ELR (cell line): ENCODE data around the gene MCTS1.
"Not testable (repeated sequence)": the region's sequence is repeated elsewhere in the genome, so short reads cannot be mapped to it uniquely, and the experiment has no call there.

Experiments
- DNase-seq: peaks from one replicate; pipeline ENCODE4 v3.0.0-alpha.2; 2015; ENCODE audit warnings: low read depth

MCTS1 gene

DNA sequence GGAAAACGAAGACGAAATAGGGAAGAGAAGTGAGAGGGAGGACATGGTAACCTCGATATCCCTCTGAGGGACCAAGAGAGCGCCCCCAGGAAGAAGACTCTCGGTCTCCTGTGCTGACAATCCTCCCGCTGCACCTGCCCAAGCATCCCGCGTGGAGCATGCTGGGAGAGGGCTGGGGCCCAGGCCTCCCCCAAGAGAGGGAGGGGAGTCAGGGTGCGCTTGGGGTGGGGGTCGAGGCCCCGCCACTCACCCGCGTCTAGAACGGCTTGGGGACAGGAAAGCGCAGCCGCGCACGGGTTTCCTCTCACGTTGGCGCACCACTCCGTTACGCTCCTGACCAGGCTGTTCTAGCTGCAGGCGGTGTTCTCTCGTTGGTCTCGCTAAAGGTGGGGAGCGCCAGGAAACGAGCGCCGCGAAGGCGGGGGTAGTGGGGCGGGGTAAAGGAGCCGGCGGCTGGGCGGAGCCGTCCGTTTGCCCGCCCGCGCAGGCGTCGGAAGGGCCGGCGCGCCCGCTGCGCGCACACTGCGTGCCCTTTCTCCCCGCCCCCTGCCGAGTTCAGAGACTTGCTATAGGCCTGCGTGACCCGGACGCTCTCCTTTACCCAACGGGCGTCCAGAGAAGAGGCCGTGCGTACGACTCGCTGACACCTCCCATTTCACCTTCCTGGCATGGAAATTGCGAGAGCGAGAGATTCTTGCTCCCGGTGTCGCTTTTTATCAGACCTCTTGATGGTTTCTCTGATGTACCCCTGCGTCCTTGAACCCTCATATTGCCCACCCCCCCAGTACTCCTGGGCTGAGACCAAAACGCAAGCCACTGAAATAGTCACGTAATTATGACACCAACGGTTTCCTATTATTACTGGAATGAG lies 26.0 kb downstream of the MCTS1 start, which contains the start of gene C1GALT1C1:
Gene C1GALT1C1 (minus strand): TSS at position 388 of the 871 bp plus-strand sequence. CDS start 2,888 bp downstream, outside the sequence.
- DNase-seq = peak; percentile 95

DNA sequence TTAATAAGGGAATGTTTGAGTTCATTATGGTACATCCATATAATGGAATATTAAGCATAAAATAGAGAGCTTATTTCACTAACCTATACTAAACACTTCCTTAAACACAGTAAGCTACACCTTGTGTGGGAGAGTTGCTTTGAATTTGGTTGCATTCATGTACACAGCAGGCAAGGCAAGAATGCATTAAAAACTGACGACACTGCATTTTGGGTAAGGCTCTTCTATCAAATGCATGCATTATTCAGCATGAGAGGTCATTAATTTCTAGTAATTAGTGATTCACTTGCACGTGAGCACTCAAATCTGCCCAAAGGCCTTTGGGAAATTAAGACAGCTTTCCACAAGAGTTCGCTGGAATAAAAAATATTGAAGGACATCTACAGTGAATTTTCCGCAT lies 34.7 kb downstream of the MCTS1 start:
- DNase-seq = no peak

DNA sequence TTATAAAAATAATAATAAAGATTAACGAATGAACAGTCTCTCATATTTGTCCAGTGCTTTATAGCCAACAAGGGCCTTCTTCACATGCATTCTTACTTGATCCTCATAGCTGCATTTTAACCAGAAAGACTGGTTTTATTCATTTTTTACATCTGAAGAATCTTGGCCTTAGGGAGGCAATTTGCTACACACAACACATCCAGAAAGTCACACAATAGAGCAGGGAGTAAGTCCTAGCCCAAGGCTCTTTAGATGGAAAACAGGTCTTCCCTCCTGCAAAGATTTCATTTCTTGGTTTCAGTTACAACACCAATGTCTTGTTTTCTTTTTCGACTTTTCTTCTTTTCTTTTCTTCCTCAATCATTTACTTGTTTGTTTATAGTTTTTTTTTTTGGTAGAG lies 39.0 kb downstream of the MCTS1 start:
- DNase-seq = no peak

DNA sequence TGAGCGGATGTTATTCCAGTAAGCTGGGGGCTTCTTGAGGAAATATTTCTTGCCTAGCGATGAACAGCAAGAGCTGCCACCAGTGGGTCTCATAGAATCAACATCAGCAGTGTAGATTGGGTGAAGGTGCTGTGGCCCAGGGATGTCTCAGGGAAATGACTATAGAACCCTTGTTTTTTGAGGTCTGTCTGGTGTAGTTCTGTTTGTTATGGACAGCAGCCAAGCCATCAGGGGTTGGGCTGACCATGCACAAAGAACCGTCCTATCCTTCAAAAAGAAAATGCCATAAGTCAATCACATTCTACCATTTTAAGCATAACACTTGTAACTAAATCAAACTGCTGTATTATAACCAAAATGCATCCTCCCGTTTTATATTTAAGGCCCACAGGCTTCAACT lies 43.2 kb downstream of the MCTS1 start:
- DNase-seq = no peak

DNA sequence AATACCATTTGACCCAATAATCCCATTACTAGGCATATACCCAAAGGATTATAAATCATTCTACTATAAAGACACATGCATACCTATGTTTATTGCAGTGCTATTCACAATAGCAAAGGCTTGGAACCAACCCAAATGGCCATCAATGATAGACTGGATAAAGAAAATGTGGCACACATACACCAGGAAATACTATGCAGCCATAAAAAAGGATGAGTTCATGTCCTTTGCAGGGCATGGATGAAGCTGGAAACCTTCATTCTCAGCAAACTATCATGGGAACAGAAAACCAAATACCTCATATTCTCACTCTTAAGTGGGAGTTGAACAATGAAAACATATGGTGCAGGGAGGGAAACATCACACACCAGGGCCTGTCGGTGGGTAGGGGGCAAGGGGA lies 48.4 kb downstream of the MCTS1 start:
- DNase-seq = not testable (repeated sequence)

DNA sequence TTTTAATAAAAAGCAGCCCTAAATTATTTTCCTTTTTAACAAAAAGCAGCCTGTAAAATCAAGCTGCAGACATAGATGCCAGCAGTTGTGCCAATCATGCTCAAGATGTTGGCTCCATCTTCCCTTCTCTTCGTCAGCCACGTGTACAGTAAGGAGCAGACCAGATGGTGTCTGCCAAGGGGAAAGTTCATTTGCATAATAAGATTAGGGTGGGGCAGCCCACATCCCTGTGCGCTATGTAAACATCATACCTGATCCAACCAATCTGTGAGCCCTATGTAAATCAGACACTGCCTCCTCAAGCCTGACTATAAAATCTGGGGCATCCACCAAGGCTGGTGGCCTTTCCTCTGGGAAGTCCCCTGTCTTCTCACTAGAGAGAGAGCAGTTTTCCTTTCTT lies 49.1 kb downstream of the MCTS1 start:
- no peak for DNase-seq

DNA sequence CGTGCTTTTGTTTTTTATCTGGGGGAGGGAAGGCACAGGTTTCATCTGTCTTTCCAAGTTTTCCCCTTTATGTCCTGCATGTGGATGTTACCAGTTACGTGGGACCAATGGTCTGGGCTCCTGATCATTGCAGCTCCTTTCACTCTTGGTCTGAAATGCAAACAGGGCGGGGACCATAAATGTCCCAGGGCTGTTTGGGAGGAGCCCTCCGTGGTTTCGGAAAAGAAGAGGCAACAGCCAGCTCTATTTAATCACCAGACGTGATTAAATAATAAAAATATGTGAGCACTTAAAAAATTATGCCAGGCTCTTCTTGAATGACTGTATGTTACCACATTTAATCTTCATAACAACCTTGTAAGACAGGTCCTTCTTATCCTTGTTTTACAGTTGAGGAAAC lies 56.7 kb downstream of the MCTS1 start:
- DNase-seq = no peak
